ENCODE results near the gene P2RX7. TPM values are rescaled to one million over a fixed set of nuclear protein-coding genes. Genes with fewer than 3 reads are reported as not detected.

The P2RX7 gene
- polyA plus RNA-seq, 1 of the 3 experiments (the other 2 are of a cell fraction) = 0.43 TPM

DNA sequence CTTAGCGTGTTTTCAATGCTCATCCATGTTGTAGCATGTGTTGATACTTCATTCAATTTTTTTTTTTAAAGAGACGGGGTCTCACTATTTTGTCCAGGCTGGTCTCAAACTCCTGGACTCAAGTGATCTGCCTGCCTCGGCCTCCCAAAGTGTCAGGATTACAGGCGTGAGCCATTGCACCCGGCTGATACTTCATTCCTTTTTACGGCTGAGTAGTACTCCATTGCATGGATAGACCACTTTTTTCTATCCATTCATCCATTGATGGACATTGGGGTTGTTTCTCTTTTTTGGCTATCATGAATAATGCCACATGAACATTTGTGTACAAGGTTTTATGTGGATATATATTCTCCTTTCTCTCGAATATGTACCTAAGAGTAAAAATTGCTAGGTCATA is 1.2 kb downstream of the P2RX7 start (continued):
- TF ChIP-seq, protein P1, sequence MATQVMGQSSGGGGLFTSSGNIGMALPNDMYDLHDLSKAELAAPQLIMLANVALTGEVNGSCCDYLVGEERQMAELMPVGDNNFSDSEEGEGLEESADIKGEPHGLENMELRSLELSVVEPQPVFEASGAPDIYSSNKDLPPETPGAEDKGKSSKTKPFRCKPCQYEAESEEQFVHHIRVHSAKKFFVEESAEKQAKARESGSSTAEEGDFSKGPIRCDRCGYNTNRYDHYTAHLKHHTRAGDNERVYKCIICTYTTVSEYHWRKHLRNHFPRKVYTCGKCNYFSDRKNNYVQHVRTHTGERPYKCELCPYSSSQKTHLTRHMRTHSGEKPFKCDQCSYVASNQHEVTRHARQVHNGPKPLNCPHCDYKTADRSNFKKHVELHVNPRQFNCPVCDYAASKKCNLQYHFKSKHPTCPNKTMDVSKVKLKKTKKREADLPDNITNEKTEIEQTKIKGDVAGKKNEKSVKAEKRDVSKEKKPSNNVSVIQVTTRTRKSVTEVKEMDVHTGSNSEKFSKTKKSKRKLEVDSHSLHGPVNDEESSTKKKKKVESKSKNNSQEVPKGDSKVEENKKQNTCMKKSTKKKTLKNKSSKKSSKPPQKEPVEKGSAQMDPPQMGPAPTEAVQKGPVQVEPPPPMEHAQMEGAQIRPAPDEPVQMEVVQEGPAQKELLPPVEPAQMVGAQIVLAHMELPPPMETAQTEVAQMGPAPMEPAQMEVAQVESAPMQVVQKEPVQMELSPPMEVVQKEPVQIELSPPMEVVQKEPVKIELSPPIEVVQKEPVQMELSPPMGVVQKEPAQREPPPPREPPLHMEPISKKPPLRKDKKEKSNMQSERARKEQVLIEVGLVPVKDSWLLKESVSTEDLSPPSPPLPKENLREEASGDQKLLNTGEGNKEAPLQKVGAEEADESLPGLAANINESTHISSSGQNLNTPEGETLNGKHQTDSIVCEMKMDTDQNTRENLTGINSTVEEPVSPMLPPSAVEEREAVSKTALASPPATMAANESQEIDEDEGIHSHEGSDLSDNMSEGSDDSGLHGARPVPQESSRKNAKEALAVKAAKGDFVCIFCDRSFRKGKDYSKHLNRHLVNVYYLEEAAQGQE (IDR thresholded peaks at IDR 0.05; ENCODE audit: low read depth, low read length) = no peak
- TF ChIP-seq EP300 (IDR thresholded peaks at IDR 0.05; ENCODE audit: borderline replicate concordance in 1 of 2, low read depth in 1 of 2, low read length in 1 of 2) (no peak), RXRA (IDR thresholded peaks at IDR 0.05; ENCODE audit: borderline replicate concordance, low read depth) (no peak)
- TF ChIP-seq, protein P2, sequence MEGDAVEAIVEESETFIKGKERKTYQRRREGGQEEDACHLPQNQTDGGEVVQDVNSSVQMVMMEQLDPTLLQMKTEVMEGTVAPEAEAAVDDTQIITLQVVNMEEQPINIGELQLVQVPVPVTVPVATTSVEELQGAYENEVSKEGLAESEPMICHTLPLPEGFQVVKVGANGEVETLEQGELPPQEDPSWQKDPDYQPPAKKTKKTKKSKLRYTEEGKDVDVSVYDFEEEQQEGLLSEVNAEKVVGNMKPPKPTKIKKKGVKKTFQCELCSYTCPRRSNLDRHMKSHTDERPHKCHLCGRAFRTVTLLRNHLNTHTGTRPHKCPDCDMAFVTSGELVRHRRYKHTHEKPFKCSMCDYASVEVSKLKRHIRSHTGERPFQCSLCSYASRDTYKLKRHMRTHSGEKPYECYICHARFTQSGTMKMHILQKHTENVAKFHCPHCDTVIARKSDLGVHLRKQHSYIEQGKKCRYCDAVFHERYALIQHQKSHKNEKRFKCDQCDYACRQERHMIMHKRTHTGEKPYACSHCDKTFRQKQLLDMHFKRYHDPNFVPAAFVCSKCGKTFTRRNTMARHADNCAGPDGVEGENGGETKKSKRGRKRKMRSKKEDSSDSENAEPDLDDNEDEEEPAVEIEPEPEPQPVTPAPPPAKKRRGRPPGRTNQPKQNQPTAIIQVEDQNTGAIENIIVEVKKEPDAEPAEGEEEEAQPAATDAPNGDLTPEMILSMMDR (IDR thresholded peaks at IDR 0.05) = no peak

DNA sequence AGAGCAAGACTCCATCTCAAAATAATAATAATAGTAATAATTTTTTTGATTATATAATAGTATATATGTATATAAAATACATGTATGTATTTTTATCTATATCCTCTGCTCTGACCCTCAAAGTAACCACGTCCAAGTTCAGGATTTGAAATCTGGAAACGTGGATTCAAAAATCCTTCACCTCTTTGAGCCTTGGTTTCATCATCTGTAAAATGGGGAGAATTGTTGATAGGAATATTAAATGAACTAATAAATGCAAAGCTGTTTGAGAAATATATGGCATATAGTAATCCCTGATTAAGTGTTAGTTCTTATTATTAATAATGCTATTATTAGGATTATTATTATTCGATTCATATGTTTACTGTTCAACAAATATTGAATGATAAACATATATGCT is 2.6 kb downstream of the P2RX7 start:
- Histone ChIP-seq H3K4me1 (ENCODE audit: control insufficient read depth in 1 of 2, insufficient read depth in 2 of 2, low read depth in 1 of 2, low read length in 1 of 2) (peaks cover 0 to 12% of the 10 kb centered on the region in 2 experiments; a peak in 1 of 4 replicates), H3F3A (replicated peaks; ENCODE audit: insufficient read depth) (peaks cover 12% of the 10 kb centered on the region), H4K20me1 (ENCODE audit: insufficient read depth) (no peaks in the 10 kb centered on the region), H3K4me3 (ENCODE audit: low read depth in 2 of 2, low read length in 1 of 2) (no peak overlapping the region), H3K9ac (no peak overlapping the region), H3K27me3 (ENCODE audit: insufficient read depth) (no peaks in the 10 kb centered on the region), H3K9me3 (no peaks in the 10 kb centered on the region), H3K9me2 (no peaks in the 10 kb centered on the region), H3K27ac (ENCODE audit: low read depth in 2 of 2, low read length in 1 of 2) (no peak overlapping the region), H2AFZ (ENCODE audit: low read depth) (no peak overlapping the region), H3K4me2 (no peak overlapping the region), H3K36me3 (replicated peaks in 1 of 2; ENCODE audit: control insufficient read depth in 1 of 2, insufficient read depth in 2 of 2, low read length in 1 of 2) (no peaks in the 10 kb centered on the region), H3K79me2 (ENCODE audit: insufficient read depth) (no peaks in the 10 kb centered on the region)
- DNase-seq = no peak
- ChIA-PET POLR2A (no interaction called here), CTCF (interaction anchor here (1.2 kb wide), 1 partner anchor 18 kb away, joined by 3 read pairs; no protein-coding TSS in a partner anchor)
- 83% methylated on average over 3 of the region's 3 CpGs for WGBS (ENCODE audit: low lambda C conversion rate)
- TF ChIP-seq FOSL2 (IDR thresholded peaks at IDR 0.05; ENCODE audit: borderline replicate concordance, low read depth) = no peak
- no peak for TF ChIP-seq GATA2 (CRISPR knock-in tag; IDR thresholded peaks at IDR 0.05)

DNA sequence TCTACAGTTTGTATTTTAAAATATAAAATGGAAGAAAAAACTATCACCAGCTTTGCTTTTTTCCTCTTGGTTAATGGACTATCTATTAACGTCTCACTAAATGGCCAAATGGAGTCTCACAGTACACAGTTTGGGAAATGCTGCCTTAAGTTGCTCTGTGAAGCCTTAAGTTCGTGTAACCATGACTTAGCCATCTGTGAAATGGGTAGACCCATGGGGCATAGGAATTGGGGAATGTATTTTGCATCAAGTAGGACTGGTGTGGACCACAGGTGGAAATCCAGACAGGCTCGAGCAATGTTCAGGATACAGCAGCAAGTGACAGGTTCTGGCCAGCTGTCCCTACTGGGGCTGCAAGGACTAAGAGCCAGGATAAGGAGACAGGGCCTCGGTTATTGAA is 4.8 kb downstream of the P2RX7 start:
- no peaks in the 10 kb centered on the region for H3K9me3 ChIP-seq
- H3K4me1 ChIP-seq (ENCODE audit: control insufficient read depth in 1 of 2, insufficient read depth in 2 of 2, low read depth in 1 of 2, low read length in 1 of 2) = peaks cover 0 to 7% of the 10 kb centered on the region in 2 experiments; a peak in 1 of 4 replicates
- H3K27ac ChIP-seq (ENCODE audit: low read depth in 2 of 2, low read length in 1 of 2) = no peak overlapping the region
- H3K36me3 ChIP-seq (replicated peaks in 1 of 2; ENCODE audit: control insufficient read depth in 1 of 2, insufficient read depth in 2 of 2, low read length in 1 of 2) = no peaks in the 10 kb centered on the region
- H3K9me2 ChIP-seq = no peaks in the 10 kb centered on the region
- no peak for DNase-seq
- ChIA-PET POLR2A (no interaction called here), CTCF (interaction anchor here (0.6 kb wide), 1 partner anchor 41 kb away, joined by 4 read pairs; no protein-coding TSS in a partner anchor)
- no peak overlapping the region for H3K4me2 ChIP-seq
- no peak overlapping the region for H3K9ac ChIP-seq
- 64% methylated on average over 4 of the region's 4 CpGs for WGBS (ENCODE audit: low lambda C conversion rate)
- no peaks in the 10 kb centered on the region for H3K27me3 ChIP-seq (ENCODE audit: insufficient read depth)
- no peaks in the 10 kb centered on the region for H4K20me1 ChIP-seq (ENCODE audit: insufficient read depth)
- peaks cover 12% of the 10 kb centered on the region for H3F3A ChIP-seq (replicated peaks; ENCODE audit: insufficient read depth)
- H3K79me2 ChIP-seq (ENCODE audit: insufficient read depth) = no peaks in the 10 kb centered on the region
- H3K4me3 ChIP-seq (ENCODE audit: low read depth in 2 of 2, low read length in 1 of 2) = no peak overlapping the region
- no peak overlapping the region for H2AFZ ChIP-seq (ENCODE audit: low read depth)
- TF ChIP-seq TAF1 (IDR thresholded peaks at IDR 0.05; ENCODE audit: borderline replicate concordance, low read depth, low read length) = no peak
- TF ChIP-seq ELF1 (IDR thresholded peaks at IDR 0.05) = no peak
- TF ChIP-seq FOXJ3 (CRISPR knock-in tag; IDR thresholded peaks at IDR 0.05) = no peak
- TF ChIP-seq, protein P3, sequence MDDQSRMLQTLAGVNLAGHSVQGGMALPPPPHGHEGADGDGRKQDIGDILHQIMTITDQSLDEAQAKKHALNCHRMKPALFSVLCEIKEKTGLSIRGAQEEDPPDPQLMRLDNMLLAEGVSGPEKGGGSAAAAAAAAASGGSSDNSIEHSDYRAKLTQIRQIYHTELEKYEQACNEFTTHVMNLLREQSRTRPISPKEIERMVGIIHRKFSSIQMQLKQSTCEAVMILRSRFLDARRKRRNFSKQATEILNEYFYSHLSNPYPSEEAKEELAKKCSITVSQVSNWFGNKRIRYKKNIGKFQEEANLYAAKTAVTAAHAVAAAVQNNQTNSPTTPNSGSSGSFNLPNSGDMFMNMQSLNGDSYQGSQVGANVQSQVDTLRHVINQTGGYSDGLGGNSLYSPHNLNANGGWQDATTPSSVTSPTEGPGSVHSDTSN (IDR thresholded peaks at IDR 0.05) = no peak
- TF ChIP-seq, protein P2 (IDR thresholded peaks at IDR 0.05) = no peak
- no peak for TF ChIP-seq SMC3 (IDR thresholded peaks at IDR 0.05; ENCODE audit: low read depth, low read length)
- no peak for TF ChIP-seq MXI1 (IDR thresholded peaks at IDR 0.05; ENCODE audit: low read depth, low read length)
- TF ChIP-seq EP300 (IDR thresholded peaks at IDR 0.05; ENCODE audit: borderline replicate concordance in 1 of 2, low read depth in 1 of 2, low read length in 1 of 2) = no peak
- TF ChIP-seq SIN3A (IDR thresholded peaks at IDR 0.05; ENCODE audit: borderline replicate concordance, low read depth, low read length) = no peak
- TF ChIP-seq MEF2A (IDR thresholded peaks at IDR 0.05; ENCODE audit: borderline replicate concordance, low read depth) = no peak
- TF ChIP-seq CHD2 (IDR thresholded peaks at IDR 0.05; ENCODE audit: low read length, partially characterized antibody) = no peak
- TF ChIP-seq FOXM1 (IDR thresholded peaks at IDR 0.05; ENCODE audit: low read depth) = no peak
- no peak for TF ChIP-seq RFX5 (IDR thresholded peaks at IDR 0.05; ENCODE audit: low read length)
- TF ChIP-seq GATA2 (CRISPR knock-in tag; IDR thresholded peaks at IDR 0.05) = no peak
